ENCODE results near the gene BUB3.
"Not testable (repeated sequence)": the region's sequence is repeated elsewhere in the genome, so short reads cannot be mapped to it uniquely, and the experiment has no call there.

BUB3 gene

DNA sequence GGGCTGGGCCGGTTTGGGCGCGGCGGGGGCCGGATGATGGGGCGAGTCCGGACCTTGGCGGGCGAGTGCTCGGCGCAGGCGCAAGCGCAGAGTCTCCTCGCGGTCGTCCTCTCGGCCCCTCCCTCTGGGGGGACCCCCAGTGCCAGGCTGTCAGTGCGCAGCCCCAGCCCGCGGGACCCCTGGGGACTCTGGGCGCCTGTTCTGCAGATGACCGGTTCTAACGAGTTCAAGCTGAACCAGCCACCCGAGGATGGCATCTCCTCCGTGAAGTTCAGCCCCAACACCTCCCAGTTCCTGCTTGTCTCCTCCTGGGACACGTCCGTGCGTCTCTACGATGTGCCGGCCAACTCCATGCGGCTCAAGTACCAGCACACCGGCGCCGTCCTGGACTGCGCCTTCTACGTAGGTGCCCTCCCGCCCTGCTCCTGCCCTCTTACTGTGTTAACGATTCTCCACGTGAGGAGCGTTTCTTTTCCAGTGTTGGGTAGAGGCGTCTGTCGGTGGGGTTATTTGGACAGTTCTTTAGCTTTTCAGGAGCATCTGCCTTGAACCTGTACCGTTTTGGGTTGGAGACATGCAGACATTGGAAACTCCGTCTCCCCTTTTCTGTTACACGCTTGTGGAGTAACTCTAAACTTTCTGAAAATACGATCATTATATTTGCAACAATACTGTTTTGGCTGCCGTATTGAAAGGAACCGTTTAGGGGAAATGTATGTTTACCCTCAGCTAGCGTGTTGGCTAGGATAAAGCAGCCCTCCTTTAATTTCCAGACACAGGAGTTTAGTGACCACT, 706 bp downstream of the BUB3 start:
- DNase-seq, result peak; percentile 78

DNA sequence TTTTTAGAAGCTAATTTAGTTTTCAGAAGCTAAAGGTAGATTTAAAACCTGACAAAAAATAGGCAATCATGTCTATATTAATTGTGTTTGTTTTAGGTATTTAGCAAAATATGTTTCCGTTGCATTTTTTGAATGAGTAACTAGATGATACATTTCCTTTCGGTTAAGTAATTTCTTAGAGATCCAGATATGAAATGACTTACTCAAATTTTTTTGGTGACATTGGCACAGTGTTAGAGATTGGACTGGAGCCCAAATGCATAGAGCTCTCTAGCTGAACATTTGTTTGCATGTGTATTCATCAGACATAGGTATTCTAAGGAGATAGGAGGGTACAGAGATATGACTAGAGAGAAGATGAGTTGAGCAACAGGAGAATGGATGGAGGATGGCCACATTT, 1.9 kb downstream of the BUB3 start:
- no peak for DNase-seq

DNA sequence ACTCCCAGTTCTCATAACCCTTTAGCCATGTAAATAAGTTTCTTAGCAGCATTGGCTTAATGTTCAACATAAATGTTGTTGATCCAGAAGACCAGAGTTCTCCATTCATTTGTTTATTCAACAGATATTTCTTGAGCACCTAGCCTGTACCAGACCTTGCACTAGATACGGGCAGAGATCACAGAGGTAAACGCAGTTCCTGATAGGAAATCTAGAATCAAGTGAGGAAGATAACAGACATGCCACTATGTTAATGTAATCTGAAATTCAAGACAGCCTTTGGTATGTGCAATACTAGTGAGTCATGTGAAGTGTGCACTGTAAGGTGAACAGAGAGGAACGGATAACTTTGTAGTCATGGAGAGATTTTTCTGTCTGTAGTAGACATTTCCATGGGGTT, 3.0 kb downstream of the BUB3 start:
- no peak for DNase-seq

DNA sequence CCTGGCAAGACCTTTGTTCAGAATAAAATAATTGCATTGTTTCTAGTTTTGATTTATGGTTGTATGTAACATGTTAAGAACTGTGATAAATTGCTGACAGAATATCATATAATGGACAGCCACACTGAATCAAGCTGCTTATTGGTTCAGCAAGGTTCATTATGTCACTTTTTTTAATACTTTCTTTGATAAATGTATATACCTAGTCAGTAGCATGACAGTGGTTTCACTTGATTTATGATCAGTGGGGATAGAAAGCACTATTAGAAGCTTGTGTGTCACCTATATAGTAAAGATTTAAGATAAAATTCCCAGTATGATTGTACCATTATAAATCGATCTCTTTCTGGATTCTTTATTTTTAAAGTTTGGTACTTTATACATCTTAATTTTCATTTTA, 4.5 kb downstream of the BUB3 start:
- DNase-seq, result no peak

DNA sequence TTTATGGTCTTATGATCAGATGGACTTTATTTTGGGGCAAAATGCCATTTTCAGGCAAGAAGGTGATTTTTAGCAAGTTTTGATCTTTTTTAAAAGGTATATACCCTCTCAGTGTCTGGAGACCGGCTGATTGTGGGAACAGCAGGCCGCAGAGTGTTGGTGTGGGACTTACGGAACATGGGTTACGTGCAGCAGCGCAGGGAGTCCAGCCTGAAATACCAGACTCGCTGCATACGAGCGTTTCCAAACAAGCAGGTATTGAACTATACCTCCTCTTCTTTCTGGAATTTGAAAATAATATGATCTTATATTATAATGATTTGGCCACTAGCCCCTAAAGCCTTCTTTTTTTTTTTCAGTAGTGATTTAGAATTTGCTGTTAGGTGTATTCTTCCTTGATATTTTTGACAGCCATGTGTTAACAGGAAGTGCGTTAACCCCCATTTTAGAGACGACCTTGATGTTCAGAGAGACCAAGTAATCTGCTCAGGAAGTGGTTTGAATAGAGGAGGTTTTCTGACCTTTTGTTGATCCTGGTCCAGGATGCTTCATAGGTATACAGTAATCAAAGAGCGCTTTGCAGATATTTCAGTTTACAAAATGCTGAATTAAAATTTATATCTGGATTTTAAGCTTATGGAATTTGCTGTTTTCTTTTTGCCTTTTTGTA, 6.2 kb downstream of the BUB3 start:
- DNase-seq, result no peak

DNA sequence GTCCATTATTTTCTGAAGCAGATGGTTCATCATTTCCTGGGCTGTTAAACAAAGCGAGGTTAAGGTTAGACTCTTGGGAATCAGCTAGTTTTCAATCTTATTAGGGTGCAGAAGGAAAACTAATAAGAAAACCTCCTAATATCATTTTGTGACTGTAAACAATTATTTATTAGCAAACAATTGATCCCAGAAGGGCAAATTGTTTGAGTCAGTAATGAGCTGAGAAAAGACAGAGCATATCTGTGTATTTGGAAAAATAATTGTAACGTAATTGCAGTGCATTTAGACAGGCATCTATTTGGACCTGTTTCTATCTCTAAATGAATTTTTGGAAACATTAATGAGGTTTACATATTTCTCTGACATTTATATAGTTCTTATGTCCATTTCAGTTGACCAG, 10.1 kb downstream of the BUB3 start:
- no peak for DNase-seq

DNA sequence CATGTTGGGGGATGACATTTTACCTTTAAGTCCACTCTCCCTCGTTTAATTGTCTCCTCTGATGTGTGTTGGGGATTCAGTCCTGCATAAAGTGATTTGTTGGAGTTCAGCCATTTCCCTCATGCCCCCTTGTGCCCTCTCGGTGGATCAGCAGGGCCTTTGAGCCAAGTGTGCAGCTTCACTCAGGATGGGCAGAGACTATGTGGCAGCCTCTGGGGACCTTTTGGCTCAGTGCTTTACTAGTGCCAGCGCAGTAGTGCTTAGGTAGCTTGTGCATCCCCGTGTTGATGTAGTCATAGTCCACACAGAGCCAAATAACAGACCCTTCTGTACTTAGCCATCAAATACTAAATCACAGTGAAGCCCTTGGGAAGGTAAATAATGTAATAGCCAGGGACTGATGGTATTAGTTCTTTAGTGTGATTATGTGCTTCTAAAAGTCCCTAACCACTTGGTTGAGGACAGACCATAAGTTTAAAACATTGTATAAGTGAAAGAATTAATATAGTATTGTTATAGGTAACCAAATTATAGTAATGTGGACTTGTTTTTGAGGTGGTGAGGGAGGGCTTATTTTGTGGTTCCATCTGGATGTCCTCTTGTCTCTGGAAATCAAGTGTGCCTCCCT, 11.4 kb downstream of the BUB3 start:
- DNase-seq, result peak; percentile 34

DNA sequence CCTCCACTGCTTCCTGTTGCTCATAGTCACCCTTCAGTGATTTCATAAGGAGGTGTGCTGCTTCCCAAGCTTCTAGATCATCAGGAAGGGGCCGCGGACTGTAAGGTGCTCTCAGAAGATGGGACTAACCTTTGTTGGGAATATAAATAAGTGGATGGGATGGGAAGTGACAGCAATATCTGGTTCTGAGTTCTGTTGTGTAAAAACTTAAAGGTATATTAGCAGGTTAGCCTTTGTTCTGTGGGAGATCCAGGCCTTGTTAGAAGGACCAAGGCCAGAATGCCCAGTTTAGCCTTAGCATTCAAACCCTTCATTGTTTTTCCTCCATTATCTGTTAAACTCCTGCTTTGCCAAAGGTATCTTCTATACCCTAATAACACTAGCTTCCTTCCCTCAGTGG, 12.4 kb downstream of the BUB3 start:
- DNase-seq, result no peak

DNA sequence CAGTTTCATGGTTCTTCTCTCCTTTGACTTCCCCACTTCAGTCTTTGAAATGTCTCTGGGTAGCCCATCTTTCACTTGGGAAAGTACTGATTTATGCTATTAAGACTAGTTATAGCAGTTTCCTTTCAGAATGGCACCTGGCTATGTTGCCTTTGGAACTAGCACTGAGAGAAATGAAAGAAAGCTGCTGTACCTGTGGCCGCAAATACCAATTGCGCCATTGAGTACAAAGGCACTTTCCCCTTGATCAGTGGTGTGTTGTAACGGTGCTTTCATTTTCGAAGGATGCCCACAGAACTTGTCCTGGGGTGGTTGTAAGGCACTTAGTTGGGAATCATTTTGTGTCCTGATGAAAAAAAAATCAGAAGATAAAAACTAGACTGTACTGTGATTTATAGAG, 16.8 kb downstream of the BUB3 start:
- DNase-seq, result no peak

DNA sequence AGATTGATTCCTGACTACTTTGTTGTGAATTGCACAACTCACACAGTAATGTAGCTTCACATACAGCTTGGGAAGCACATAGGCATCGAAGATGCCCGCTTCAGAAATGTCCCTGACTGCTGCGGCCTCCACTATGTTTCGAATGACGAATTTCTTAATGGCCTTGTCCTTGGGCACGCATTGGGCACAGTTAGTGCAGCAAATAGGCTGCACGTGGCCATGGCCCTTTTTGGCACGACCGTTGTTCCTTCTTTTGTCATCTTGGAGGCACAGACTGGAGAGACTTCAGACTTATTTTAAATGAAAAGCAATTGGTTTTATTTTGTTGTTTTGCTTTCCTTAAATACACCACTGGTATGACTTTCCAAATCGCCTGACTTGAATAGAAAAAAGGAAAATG, 17.4 kb downstream of the BUB3 start:
- DNase-seq, result not testable (repeated sequence)

DNA sequence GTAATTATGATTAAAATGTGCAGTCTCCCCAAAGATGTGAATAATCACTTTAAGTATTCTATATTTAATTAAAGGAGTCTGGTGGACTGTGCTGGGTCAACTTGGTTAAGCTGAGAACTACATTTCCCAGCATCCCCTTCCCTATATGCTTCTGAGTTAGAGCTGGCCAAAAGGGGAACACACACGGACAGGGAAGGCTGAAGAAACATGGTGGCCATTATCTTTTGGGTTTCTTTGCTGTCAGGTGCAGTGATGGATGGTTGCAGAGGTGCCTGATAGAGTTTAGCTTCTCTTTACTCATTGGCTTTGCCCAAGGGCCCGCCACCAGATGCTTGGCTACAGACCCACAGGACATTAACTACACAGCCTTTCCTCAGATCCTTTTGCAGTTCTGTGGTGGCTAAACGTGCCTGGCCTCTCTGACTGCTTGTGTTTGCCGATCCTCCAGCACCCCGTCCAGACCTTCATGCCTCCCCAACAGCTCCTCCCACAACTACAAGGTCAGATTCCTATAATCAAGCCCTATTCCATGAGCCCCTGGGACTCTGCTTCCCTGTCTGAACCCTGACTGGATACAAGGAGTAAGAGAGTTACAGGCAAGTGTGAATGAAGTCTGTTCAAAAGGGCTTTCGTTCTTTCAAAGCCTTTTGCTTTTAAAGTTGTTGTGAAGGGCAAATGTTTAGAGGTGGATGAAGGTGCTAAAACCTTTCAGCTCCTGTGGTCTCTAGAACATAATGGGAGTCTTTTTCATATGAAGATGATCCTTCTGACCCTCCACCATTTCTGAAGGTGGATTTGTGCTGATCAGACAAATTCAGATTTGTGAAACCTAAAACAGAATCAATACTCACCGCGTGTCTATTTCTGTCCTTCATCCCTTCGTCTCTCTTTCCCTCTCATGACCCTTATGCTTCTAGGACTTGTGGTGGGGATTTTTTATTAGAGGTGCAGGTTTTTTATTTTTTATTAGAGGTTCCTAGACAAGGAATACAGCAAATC, 21.5 kb downstream of the BUB3 start:
- DNase-seq, result no peak

DNA sequence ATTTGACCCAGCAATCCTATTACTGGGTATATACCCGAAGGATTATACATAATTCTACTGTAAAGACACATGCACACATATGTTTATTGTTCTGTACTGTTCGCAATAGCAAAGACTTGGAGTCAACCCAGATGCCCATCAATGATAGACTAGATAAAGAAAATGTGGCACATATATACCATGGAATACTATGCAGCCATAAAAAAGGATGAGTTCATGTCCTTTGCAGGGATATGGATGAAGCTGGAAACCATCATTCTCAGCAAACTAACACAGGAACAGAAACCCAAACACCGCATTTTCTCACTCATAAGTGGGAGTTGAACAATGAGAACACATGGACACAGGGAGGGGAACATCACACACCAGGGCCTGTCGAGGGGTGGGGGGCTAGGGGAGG, 24.2 kb downstream of the BUB3 start:
- DNase-seq, result not testable (repeated sequence)

DNA sequence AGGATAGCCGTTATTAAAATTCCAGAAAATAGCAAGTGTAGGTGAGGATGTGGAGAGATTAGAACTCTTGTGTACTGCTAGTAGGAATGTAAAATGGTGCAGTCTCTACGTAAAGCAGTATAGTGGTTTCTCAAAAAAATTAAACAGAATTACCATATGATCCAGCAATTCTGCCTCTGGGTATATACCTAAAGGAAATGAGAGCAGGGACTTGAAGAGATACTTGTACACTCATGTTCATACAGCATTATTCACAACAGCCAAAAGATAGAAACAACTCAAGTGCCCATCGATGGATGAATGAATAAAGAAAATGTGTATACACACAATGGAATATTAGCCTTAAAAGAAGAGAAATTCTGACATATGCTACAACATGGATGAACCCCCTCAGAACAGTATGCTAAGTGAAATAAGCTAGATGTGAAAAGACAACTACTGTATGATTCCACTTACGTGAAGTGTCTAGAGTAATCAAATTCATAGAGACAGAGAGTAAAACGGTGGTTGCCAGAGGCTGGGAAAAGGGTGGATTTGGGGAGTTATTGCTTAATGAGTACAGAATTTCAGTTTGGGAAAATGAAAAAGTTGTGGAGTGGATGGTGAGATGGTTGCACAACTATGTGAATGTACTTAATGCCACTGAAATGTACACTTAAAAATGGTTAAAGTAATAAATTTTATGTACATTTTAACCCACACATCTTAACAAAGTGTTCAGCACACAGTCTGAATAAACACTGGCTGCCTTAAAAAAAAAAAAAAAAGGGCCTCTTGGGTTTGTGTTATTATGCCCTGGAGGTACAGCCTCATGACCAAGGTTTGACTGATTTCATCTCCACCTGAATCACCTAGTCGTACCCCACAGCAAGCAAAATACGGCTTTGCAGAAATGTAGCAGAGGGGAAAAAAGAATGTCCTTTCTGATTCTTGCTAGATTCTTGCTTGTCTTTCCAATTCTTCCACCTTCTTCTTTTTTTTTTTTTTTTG, 26.2 kb downstream of the BUB3 start:
- no peak for DNase-seq

DNA sequence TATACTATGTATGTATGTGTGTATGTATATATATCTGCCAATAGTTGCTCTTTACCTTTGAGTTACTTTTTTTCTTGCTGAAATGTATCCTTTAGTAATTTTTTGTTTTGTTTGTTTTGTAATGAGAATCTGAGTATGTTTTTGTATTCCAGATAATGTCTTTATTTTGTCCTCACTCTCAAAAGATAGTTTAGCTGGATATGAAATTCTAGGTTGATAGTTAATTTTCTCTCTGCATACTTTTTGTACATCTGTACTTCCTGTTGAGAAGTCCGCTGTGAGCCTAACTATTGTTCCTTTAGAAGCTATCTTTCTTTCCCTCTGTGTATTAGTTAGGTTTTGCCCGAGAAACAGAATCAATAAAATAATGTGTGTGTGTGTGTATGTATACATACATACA, 29.5 kb downstream of the BUB3 start:
- no peak for DNase-seq

DNA sequence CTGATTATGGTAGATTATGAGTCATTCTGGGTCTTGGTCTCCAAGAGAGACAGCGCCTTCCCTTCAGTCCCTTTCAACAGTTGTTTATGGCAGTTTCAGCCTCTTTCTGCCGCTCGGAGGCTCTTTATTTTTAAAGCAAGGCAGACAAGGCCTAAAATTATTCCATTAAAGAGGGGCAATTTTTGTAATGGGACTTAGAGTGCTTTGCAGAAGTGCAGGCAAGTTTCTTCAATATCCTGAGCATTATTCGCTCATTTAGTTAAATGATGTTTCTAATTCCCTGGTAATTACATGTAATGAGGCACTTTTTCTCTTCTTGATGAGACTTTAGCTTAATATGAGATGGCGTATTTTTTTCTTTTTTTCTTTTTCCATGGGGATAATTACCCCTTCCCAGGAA, 33.6 kb downstream of the BUB3 start:
- DNase-seq, result peak; percentile 54

DNA sequence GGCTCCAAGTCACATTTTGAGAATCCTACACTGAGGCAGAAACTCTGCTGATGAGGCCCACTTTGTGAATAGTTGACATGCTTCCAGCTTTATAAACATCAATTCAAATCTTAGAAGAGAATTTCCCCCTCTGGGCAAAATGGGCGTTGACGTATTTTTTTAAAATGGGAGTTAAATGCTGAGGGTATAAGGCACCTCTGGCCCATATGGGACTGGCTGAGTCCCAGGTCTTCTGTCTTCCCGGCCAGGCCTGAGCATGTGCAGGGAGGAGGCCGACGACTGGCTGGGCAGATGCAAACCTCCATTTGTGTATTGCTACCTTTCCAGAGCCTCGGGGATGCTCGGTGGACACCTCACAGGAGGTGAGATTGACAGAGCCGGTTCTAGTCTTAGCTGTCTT, 37.7 kb downstream of the BUB3 start:
- DNase-seq, result no peak

DNA sequence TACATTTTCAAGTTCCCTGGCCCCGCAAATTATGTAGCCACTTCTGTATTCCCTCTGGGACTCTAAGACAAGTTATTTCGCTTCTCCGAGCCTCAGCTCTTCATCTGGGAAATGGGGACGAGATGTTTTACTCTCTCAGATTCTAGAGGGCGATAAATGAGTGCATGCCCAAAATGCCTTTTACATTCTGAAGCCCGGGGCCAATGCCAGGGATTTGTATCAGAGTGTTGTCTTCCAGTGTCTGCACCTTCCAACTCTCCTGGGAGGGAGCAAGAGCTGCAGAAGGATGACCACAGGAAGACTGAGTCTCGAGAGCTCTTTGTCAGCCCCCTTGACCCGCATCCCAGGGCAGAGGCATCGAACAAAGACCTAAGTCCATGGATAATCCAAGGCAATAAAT, 39.9 kb downstream of the BUB3 start:
- no peak for DNase-seq

DNA sequence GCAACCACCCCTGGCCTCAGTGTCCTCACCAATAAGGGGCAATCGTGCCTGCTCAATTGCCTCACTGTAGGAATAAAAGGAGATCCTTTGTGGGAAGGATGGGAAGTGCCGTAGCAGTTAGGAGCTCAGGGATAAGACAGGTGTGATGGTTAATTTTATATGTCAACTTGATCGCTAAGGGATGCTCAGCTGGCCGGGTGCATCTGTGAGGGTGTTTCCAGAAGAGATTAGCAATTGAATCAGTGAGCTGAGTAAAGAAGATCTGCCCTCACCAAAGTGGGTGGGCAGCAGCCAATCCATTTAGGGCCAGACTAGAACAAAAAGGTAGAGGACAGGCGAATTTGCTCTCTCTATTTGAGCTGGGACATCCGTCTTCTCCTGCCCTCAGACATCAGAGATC, 46.3 kb downstream of the BUB3 start:
- DNase-seq, result no peak

DNA sequence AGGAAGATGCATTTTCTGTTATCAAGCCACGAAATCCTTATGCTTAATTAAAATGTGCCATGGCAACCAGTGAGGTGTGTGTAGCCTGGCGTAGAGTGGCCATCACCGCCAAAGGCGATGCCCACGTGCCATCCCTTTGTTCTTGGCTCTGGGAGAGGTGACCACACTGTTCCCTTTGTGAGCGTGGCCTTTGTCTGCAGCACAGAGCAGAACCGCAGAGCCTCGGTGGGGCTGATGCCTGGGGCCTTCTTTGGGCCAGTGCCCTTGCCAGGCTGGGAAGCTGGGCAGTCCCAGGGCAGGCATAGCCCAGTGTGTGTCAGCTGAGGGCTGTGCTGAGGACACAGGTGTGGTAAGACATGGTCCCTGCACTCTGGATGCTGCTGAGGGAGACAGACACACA, 48.3 kb downstream of the BUB3 start:
- no peak for DNase-seq

DNA sequence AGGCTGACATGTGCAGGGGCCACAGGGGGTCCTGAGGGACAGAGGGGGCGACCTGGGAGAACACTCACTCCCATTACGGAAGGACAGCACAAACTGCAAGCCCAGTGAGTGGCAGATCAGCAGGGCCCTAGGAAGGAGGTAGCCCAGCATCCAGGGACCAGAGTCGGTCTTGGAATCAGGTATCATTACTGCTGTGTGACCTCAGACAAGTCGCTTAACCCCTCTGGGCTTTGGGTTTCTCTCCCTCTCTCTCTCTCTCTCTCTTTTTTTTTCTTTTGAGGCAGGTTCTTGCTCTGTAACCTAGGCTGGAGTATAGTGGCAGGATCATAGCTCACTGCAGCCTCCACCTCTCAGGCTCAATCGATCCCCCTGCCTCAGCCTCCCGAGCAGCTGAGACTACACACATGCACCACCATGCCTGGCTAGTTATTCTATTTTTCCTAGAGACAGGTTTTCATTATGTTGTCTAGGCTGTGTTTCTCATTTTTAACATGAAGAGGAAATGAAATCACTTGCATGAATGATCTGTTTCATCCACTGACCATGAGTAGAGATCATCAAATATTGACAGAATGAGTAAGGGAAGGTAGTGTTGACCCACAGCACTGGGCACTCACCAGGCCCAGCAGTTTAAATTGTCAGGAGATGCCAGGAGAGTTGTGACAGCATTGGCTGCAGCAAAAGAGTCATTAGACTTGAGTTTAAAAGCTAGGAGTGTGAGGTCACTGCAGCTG, 49.4 kb downstream of the BUB3 start:
- DNase-seq, result no peak

DNA sequence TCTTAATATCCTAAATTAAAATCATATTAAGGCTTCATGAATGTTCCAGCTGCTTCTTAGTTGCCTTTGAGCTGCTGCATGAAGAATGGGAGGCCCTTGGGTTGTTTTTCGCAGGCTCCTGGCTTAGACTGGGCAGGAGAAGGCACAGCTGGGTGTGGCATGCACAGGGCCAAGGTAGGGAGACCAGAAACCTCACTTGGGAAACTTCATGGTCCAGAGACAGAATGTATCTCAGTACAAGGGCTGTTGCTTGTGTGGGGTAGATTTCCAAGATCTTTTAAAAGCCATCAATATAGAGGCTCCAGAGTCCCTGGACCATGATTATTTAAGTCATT, 49.9 kb downstream of the BUB3 start:
- DNase-seq, result no peak

Measured in eye (tissue), 1 donor.